SK-N-SH (cell line): ENCODE results near the gene AGBL5. TPM values are rescaled to one million over a fixed set of nuclear protein-coding genes. Genes with fewer than 3 reads are reported as not detected.
A peak's percentile ranks its signal among the peaks of the same experiment; 100 is the strongest.

Experiments
- CTCF ChIA-PET: fragments of 300-600, 350-600 bp; formaldehyde crosslinking; extraction: SDS; loops from one replicate; lab custom pipeline; 2021; lab: Yijun Ruan, JAX
- POLR2A ChIA-PET: fragments of 350-600 bp; sonication (Branson Sonifier 250); formaldehyde crosslinking; extraction: SDS; loops from one replicate; lab custom pipeline; 2020; ENCODE audit warnings: antibody characterized with exemption, inconsistent platforms; lab: Yijun Ruan, JAX
- DNase-seq: peaks from one replicate; pipeline ENCODE4 v3.0.0; 2012
- H2AFZ ChIP-seq: fragments of 200-600 bp; sonication (generic); 2 replicates; pipeline ENCODE4 v1.8.1; 2016; ENCODE audit warnings: antibody characterized with exemption, mild to moderate bottlenecking, low read depth
- H3F3A ChIP-seq: fragments of 200-600 bp; sonication (generic); replicated peaks from 2 replicates; pipeline ENCODE3; 2016; ENCODE audit warnings: antibody characterized with exemption, mild to moderate bottlenecking; ENCODE audit not compliant: insufficient read depth
- H3K27ac ChIP-seq, 2 experiments: fragments of 200-500 bp in 1 of 2; fragments of 200-600 bp in 1 of 2; sonication (Bioruptor generic) in 1 of 2; sonication (generic), shearing (Covaris generic) in 1 of 2; 2 replicates each; pipeline versions ENCODE4 v1.5.1 to v1.6.1; 2014 to 2016; ENCODE audit warnings: low read depth in 2 of 2, inconsistent platforms in 1 of 2, low read length in 1 of 2, mild to moderate bottlenecking in 1 of 2, mixed read lengths in 1 of 2
- H3K27me3 ChIP-seq: fragments of 200-600 bp; sonication (generic), shearing (Covaris generic); 2 replicates; pipeline ENCODE4 v1.6.1; 2016; ENCODE audit warnings: mixed run types; ENCODE audit not compliant: insufficient read depth
- H3K36me3 ChIP-seq, 2 experiments: fragments of 200-500 bp in 1 of 2; fragments of 200-600 bp in 1 of 2; sonication (Bioruptor generic) in 1 of 2; sonication (generic) in 1 of 2; replicated peaks in 1 of 2; 2 replicates each; pipeline versions ENCODE3 to v1.5.1; 2014 to 2016; ENCODE audit warnings: low read length in 1 of 2, mild to moderate bottlenecking in 1 of 2; ENCODE audit not compliant: insufficient read depth in 2 of 2, control insufficient read depth in 1 of 2
- H3K4me1 ChIP-seq, 2 experiments: fragments of 200-500 bp in 1 of 2; fragments of 200-600 bp in 1 of 2; sonication (Bioruptor generic) in 1 of 2; sonication (generic), shearing (Covaris generic) in 1 of 2; 2 replicates each; pipeline versions ENCODE4 v1.5.1 to v1.6.1; 2014 to 2016; ENCODE audit warnings: low read depth in 1 of 2, low read length in 1 of 2, mixed run types in 1 of 2; ENCODE audit not compliant: insufficient read depth in 2 of 2, control insufficient read depth in 1 of 2
- H3K4me2 ChIP-seq: fragments of 200-600 bp; sonication (generic), shearing (Covaris generic); 2 replicates; pipeline ENCODE4 v1.6.1; 2017; ENCODE audit warnings: mixed run types
- H3K4me3 ChIP-seq, 2 experiments: fragments of 200-500 bp in 1 of 2; fragments of 200-600 bp in 1 of 2; sonication (Bioruptor generic) in 1 of 2; sonication (generic), shearing (Covaris generic) in 1 of 2; 2 replicates each; pipeline versions ENCODE4 v1.5.1 to v1.8.1; 2014 to 2016; ENCODE audit warnings: low read depth in 2 of 2, inconsistent platforms in 1 of 2, low read length in 1 of 2, mild to moderate bottlenecking in 1 of 2, mixed read lengths in 1 of 2, moderate library complexity in 1 of 2
- H3K79me2 ChIP-seq: fragments of 200-600 bp; sonication (generic); 2 replicates; pipeline ENCODE4 v1.8.1; 2017; ENCODE audit warnings: mild to moderate bottlenecking; ENCODE audit not compliant: insufficient read depth
- H3K9ac ChIP-seq: fragments of 200-600 bp; sonication (generic); 2 replicates; pipeline ENCODE4 v1.6.1; 2017; ENCODE audit warnings: mixed run types
- H3K9me2 ChIP-seq: fragments of 200-600 bp; sonication (generic); 2 replicates; pipeline ENCODE4 v1.6.1; 2017; ENCODE audit warnings: mixed run types
- H3K9me3 ChIP-seq: fragments of 200-600 bp; sonication (generic); 2 replicates; pipeline ENCODE4 v1.6.1; 2017; ENCODE audit warnings: mixed run types, mild to moderate bottlenecking, moderate library complexity
- H4K20me1 ChIP-seq: fragments of 200-600 bp; sonication (generic); 2 replicates; pipeline ENCODE4 v1.6.1; 2017; ENCODE audit warnings: mild to moderate bottlenecking, mixed run types; ENCODE audit not compliant: insufficient read depth
- ELF1 ChIP-seq: IDR thresholded peaks from 2 replicates; pipeline ENCODE4 v1.4.0; 2012
- EP300 ChIP-seq, 2 experiments: IDR thresholded peaks; 2 replicates each; pipeline versions ENCODE4 v1.4.0 to v1.6.1; 2012; ENCODE audit warnings: borderline replicate concordance in 1 of 2, low read depth in 1 of 2, low read length in 1 of 2
- FOXM1 ChIP-seq: IDR thresholded peaks from 2 replicates; pipeline ENCODE4 v1.4.0; 2012; ENCODE audit warnings: low read depth, mild to moderate bottlenecking
- GABPA ChIP-seq: IDR thresholded peaks from 2 replicates; pipeline ENCODE4 v1.4.0; 2012; ENCODE audit warnings: low read depth, mild to moderate bottlenecking
- JUND ChIP-seq: IDR thresholded peaks from 2 replicates; pipeline ENCODE4 v1.4.0; 2012
- MEF2A ChIP-seq: IDR thresholded peaks from 2 replicates; pipeline ENCODE4 v1.4.0; 2012; ENCODE audit warnings: low read depth, borderline replicate concordance
- NFIC ChIP-seq: IDR thresholded peaks from 2 replicates; pipeline ENCODE4 v1.4.0; 2012; ENCODE audit warnings: borderline replicate concordance
- POLR2AphosphoS5 ChIP-seq: IDR thresholded peaks from 2 replicates; pipeline ENCODE4 v1.6.1; 2012; ENCODE audit warnings: low read depth, low read length
- RAD21 ChIP-seq: IDR thresholded peaks from 2 replicates; pipeline ENCODE4 v1.6.1; 2012; ENCODE audit warnings: mild to moderate bottlenecking, low read length
- RCOR1 ChIP-seq: fragments of 150-350 bp; IDR thresholded peaks from 2 replicates; pipeline ENCODE4 v1.6.1; 2017; ENCODE audit warnings: antibody characterized with exemption, low read length
- REST ChIP-seq: IDR thresholded peaks from 2 replicates; pipeline ENCODE4 v1.6.1; 2012; ENCODE audit warnings: mild to moderate bottlenecking, low read depth, low read length, moderate library complexity
- TAF1 ChIP-seq: IDR thresholded peaks from 2 replicates; pipeline ENCODE4 v1.6.1; 2012; ENCODE audit warnings: low read depth, mild to moderate bottlenecking, low read length, moderate library complexity, borderline replicate concordance
- TCF12 ChIP-seq: IDR thresholded peaks from 2 replicates; pipeline ENCODE4 v1.4.0; 2012
- TEAD4 ChIP-seq: IDR thresholded peaks from 2 replicates; pipeline ENCODE4 v1.4.0; 2012; ENCODE audit warnings: mild to moderate bottlenecking, borderline replicate concordance; ENCODE audit not compliant: insufficient read depth
- YY1 ChIP-seq: IDR thresholded peaks from 2 replicates; pipeline ENCODE4 v1.4.0; 2012; ENCODE audit warnings: low read depth, mild to moderate bottlenecking
- WGBS: methylation state at CpG from one replicate; pipeline ENCODE4 v1.1.6; 2017; ENCODE audit warnings: low lambda C conversion rate; 5-methylcytosine and 5-hydroxymethylcytosine counted together
- polyA plus RNA-seq, 3 experiments: library from polyadenylated mRNA; depleted of rRNA; stranded (reverse); fragments of >200 nt; gene quantifications; 2 replicates each; pipeline ENCODE4 v1.2.3, GENCODE V29; 2012

Gene AGBL5
- polyA plus RNA-seq, 1 of the 3 experiments (the other 2 are of a cell fraction) = 45.5 TPM

GRCh38 chr2:27042159-27042661 lies 9.3 kb upstream of the AGBL5 start:
- H3K27ac ChIP-seq = no peak overlapping the region
- no peak for TF ChIP-seq GABPA
- TF ChIP-seq POLR2AphosphoS5 = peak; percentile 24; the same call in 1 of the 2 replicates
- TF ChIP-seq NFIC = peak; percentile 23; the same call in 1 of the 2 replicates
- ChIA-PET POLR2A (interaction anchor here (1.4 to 1.5 kb wide), 2 partner anchors 9 to 10 kb away, joined by 4 to 6 read pairs; partner anchors contain the start of gene AGBL5), CTCF (interaction anchor here (1.0 to 2.2 kb wide), 3 partner anchors 8 to 81 kb away, joined by 3 to 9 read pairs (median 6); partner anchors contain the start of gene AGBL5)
- H3K4me1 ChIP-seq = peaks cover 0 to 7% of the 10 kb centered on the region in 2 experiments; a peak in 1 of 4 replicates
- no peaks in the 10 kb centered on the region for H3K79me2 ChIP-seq
- no peak overlapping the region for H3K9ac ChIP-seq
- H2AFZ ChIP-seq = no peak overlapping the region
- H3K27me3 ChIP-seq = no peaks in the 10 kb centered on the region
- H3K4me3 ChIP-seq = no peak overlapping the region
- WGBS = 87% methylated on average over 10 of the region's 10 CpGs
- no peaks in the 10 kb centered on the region for H3K9me2 ChIP-seq
- no peak overlapping the region for H3K4me2 ChIP-seq
- H3F3A ChIP-seq = peaks cover 15% of the 10 kb centered on the region
- no peaks in the 10 kb centered on the region for H3K9me3 ChIP-seq
- no peak for DNase-seq
- no peaks in the 10 kb centered on the region for H4K20me1 ChIP-seq
- peaks cover 7 to 57% of the 10 kb centered on the region in 2 experiments for H3K36me3 ChIP-seq

DNA sequence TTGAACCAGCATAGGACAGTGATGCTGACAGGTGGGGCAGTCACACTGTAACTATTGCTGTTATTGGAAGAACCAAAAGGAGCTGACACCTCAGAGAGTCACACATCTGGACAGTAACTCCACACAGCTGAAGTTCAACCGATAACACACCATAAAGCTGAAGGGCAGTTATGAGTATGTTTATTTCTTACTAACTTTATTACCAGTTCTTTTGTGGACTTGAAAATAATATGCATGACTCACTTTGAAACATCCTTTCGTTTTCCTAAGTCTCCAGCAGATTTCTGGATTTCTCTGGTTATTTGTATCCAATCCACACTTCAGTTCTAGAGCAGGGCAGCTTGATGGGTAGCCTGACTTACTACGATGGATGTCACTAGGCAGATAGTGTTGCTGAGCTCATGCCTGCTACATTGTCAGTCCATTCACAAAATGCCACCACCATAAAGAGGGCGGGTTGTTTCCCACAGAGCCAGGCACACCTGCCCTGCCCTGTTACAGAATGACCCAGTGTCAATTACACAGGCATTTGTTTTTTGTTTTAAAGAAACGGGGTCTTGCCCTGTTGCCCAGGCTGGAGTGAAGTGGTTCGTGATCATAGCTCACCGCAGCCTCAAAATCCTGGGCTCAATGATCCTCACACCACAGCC lies 8.4 kb upstream of the AGBL5 start:
- Histone ChIP-seq H3K4me2 (no peak overlapping the region), H3K4me3 (no peak overlapping the region), H3K9me2 (no peaks in the 10 kb centered on the region), H3K9me3 (no peaks in the 10 kb centered on the region), H3F3A (peaks cover 15% of the 10 kb centered on the region), H3K27ac (no peak overlapping the region), H4K20me1 (no peaks in the 10 kb centered on the region), H3K79me2 (no peaks in the 10 kb centered on the region), H2AFZ (no peak overlapping the region), H3K36me3 (peaks cover 7 to 48% of the 10 kb centered on the region in 2 experiments), H3K9ac (no peak overlapping the region), H3K27me3 (no peaks in the 10 kb centered on the region), H3K4me1 (peaks cover 0 to 7% of the 10 kb centered on the region in 2 experiments; a peak in 1 of 4 replicates)
- DNase-seq = no peak
- TF ChIP-seq ELF1 (no peak), TAF1 (no peak), GABPA (no peak), JUND (no peak), EP300 (IDR thresholded peaks at IDR 0.05; ENCODE audit: borderline replicate concordance in 1 of 2, low read depth in 1 of 2, low read length in 1 of 2) (no peak), YY1 (no peak), RAD21 (no peak), TEAD4 (no peak), REST (no peak), FOXM1 (no peak), TCF12 (no peak), MEF2A (no peak), RCOR1 (no peak)
- ChIA-PET POLR2A (interaction anchor here (1.0 to 1.5 kb wide), 3 partner anchors 9 to 17 kb away, joined by 3 to 6 read pairs (median 4); partner anchors contain the start of gene AGBL5), CTCF (interaction anchor here (1.0 to 1.4 kb wide), 2 partner anchors 14 to 81 kb away, joined by 3 to 6 read pairs; no protein-coding TSS in a partner anchor)
- whole genome bisulfite sequencing = 90% methylated on average over 7 of the region's 7 CpGs
